ENCODE data around the gene WDR45B. TPM values are rescaled to one million over a fixed set of nuclear protein-coding genes. Genes with fewer than 3 reads are reported as not detected.

Gene WDR45B
- total and polyA plus RNA-seq, 2 donors (not counting 3 experiments of a cell fraction or from before 2014, with no cell fraction given) = 62.0 to 76.7 TPM

- FAIRE-seq (no peak), DNase-seq (ENCODE audit: low read depth, low spot score) (no peak)
- Histone ChIP-seq H3K27ac (ENCODE audit: insufficient read depth, low read depth, low read length) (no peak overlapping the region), H3K27me3 (ENCODE audit: control insufficient read depth in 2 of 2, insufficient read depth in 2 of 2, low read length in 2 of 2) (no peaks in the 10 kb centered on the region), H3K79me2 (ENCODE audit: control insufficient read depth, insufficient read depth, low read length) (peaks cover 46% of the 10 kb centered on the region), H4K20me1 (replicated peaks; ENCODE audit: control insufficient read depth, extremely low read depth, insufficient read depth, low read length) (peaks cover 1% of the 10 kb centered on the region), H3K4me1 (ENCODE audit: control insufficient read depth, extremely low read depth, insufficient read depth, low read length) (no peaks in the 10 kb centered on the region), H3K36me3 (ENCODE audit: control insufficient read depth in 2 of 2, extremely low read depth in 1 of 2, insufficient read depth in 2 of 2, low read length in 2 of 2) (peaks cover 3 to 20% of the 10 kb centered on the region in 2 experiments), H3K9ac (replicated peaks; ENCODE audit: extremely low read depth, insufficient read depth, low read length) (no peak overlapping the region), H3K9me3 (replicated peaks; ENCODE audit: control insufficient read depth, insufficient read depth, low read length) (no peaks in the 10 kb centered on the region), H3K4me2 (ENCODE audit: insufficient read depth, low read length) (no peak overlapping the region), H3K9me1 (replicated peaks; ENCODE audit: control insufficient read depth, extremely low read depth, insufficient read depth, low read length) (no peaks in the 10 kb centered on the region), H3K4me3 (replicated peaks in 1 of 3; ENCODE audit: insufficient read depth in 1 of 3, low read depth in 1 of 3, low read length in 3 of 3) (no peak overlapping the region), H2AFZ (ENCODE audit: low read depth, low read length) (no peak overlapping the region)
- ChIA-PET POLR2A (no interaction called here), CTCF (interaction anchor here (0.9 kb wide), 1 partner anchor 8 kb away, joined by 3 read pairs; no protein-coding TSS in a partner anchor)
- dilution Hi-C loops (cut with MboI; ENCODE audit: extremely low pct_ligation_motif_present, low sequenced_read_pairs) = no loop called here
- TF ChIP-seq CTCF (IDR thresholded peaks at IDR 0.05; ENCODE audit: extremely low read depth in 1 of 2, insufficient read depth in 1 of 2, low read depth in 1 of 2, low read length in 2 of 2) (no peak), GATA2 (IDR thresholded peaks at IDR 0.05; ENCODE audit: insufficient read depth, insufficient read length, low read depth, low read length) (no peak), JUN (IDR thresholded peaks at IDR 0.05; ENCODE audit: borderline replicate concordance, insufficient read depth, insufficient read length, low read depth) (no peak), EZH2 (IDR thresholded peaks at IDR 0.05; ENCODE audit: borderline replicate concordance, low read depth, low read length, severe bottlenecking) (no peak), POLR2AphosphoS5 (IDR thresholded peaks at IDR 0.05; ENCODE audit: insufficient read depth, low read depth, low read length) (no peak), MYC (IDR thresholded peaks at IDR 0.05; ENCODE audit: low read depth, low read length) (no peak), MAX (IDR thresholded peaks at IDR 0.05; ENCODE audit: insufficient read depth, insufficient read length) (no peak), FOS (IDR thresholded peaks at IDR 0.05; ENCODE audit: borderline replicate concordance, insufficient read depth, low read length) (no peak)
- intact Hi-C loops (cut with micrococcal nuclease) = no loop called here
- BruUV-seq (replicated peaks) = no TSS peak
Measured at GRCh38 chr17:82632451-82632850, 15.8 kb downstream of the WDR45B start.
